NCI-H187 (cell line): ENCODE measurements around the gene FAM3B.
"Not testable (repeated sequence)": the region's sequence is repeated elsewhere in the genome, so short reads cannot be mapped to it uniquely, and the experiment has no call there.

Experiments
- DNase-seq, 2 experiments: peaks; one replicate each; lab custom pipeline; 2025; lab: John Stamatoyannopoulos, UW

FAM3B gene

DNA sequence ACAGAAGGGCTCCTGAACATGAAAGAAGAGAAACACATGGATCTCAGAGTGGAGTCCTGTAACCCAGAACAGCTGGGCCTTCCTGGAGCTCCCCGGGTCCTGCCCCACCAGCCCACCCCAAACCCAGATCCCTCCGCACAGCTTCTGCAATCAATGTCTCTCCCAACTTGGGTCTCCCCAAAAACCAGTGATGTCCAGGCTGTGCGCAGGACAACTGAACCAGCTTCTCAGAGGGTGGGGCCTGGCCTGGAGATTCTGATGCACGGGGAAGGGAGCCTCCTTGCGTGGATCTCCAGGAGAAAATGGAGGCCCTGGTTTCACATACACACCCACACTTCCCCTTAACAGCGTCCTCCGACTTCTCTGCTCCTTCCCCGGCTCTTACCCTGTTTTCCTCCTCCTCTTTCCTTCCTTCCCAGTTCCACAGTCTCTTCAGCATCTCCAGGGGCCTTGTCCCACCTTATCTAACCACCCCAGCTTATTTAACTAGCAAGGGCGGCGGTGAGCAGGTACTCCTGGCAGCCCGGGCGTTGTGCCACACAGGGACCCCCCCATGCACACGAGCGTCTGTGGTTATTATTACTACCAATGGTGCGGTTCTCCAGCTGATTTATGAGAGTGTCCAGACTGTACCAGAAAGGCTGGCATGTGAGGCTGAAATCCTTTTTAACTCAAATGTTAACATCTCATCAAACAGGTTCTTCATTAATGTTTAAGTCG, 34.0 kb downstream of the FAM3B start:
- no peak for DNase-seq

DNA sequence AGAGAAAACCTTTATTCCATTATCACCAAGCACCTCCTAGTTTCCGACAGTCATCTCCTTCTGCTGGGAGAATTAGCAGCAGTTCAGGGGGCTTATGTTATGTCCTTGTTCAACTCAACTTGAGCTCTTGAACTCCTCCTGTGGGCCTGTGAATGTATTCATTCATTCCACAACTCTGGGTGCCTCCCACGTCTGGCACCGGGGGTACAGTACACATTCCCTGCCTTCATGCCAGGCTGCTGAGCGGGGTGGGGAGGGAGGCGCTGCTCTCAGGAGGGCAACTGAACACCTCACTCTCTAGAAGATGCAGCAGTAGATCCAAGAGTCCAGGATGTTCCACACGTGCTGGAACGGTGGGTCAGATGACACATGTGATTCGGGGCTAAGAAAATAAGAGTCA, 40.9 kb downstream of the FAM3B start:
- DNase-seq, result no peak

DNA sequence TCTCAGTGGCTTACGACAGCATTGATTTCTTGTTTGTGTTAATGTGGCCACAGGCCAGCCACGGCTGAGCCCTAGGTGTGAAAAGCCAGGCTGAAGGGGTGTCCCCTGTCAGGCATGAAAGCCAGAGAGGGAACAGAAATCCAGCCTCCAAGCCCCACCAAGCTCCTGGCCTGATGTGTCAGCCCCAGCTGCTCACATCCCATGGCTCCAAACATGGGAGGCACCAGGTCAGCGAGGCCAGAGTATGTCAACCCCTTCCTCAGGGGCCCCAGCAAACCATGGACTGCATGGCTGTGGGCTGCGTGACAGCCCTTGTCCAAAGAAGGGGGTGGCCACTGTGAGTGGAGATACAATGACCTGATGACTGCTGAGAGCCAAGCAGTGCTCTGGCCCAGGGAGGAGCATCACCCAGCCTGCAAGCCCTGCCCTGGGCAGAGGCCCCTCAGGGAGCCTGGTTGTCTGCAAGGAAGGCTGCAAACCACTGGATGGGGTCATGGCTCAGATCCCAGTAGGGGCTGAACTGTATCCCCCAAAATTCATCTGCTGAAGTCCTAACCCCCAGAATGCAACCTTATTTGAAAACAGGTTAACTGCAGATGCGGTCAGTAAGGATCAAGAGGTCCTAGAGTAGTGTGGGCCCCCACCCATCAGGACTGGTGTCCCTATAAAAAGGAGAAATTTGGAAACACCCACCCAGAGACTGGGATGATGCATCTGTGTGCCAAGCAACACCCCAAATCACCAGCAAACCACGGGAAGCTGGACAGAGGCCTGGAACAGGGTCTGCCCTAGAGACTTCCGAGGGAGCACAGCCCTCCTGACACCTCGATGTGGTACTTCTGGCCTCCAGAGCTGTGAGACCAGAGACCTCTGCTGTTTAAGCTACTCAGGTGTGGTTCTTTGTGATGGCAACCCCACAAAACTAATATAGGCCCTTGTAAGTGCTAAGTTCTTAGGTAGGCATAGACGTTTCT, 41.9 kb downstream of the FAM3B start:
- DNase-seq, result no peak

DNA sequence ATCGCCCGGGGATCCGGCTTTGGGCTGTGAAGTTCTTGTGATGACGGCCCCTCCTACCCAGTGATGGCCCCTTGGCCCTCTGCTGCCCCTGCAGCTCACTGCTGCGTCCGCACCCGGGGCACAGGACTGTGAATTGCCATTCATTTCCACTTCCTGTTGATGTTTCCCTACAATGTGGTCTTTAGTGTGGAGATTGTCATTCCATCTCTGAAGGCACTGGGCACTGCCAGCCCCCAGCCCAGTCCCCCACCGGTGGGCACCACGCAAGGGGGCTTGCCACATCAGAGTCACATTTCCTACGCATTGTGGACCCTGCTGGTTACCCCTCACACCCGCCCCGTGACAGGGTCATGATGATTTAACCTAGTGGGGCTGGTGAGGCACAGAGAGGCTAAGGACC, 42.7 kb downstream of the FAM3B start:
- no peak for DNase-seq

DNA sequence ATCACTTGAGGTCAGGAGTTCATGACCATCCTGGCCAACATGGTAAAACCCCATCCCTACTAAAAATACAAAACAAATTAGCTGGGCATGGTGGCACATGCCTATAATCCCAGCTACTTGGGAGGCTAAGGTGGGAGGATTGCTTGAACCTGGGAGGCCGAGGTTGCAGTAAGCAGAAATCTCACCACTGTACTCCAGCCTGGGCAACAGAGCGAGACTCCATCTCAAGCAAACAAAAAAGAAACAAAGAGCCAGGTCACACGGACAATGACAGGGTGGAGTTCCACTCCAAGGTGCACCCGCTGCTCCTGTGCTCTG, 43.1 kb downstream of the FAM3B start:
- not testable (repeated sequence) for DNase-seq

DNA sequence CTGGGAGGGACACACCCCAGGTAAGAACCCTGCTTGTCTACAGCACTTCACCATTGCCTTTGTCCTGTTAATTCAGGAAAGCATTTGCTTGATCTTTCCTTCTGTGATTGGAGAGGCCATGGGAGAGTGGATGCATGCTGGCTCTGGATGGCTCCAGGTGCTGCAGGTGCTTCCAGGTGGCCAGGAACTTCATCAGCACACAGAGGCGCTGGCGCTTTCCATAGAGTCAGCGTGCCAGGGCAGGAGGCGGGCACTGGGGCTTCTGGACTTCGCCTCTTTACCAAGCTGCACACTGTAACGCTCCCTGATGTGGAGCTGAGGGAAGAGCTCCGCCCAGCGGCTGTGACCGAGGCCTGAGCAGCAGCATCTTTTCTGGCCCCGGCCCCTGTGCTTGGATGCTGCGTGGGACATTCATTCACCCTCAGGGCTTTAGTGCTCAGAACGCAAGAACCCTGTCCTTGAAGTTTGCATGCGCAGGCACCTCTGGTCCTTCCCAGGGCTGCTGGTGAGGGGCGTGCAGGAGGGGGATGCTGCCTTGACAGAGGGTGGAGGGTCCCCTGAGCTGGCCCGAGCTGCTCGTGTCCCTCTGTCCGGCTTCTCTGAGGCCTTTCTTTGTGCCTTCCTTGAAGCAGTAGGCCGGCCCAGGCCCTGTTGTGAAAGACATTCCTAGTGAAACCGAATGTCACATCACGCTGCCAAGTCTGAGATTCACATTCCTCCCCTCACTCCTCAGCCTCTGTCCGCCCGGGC, 43.6 kb downstream of the FAM3B start:
- DNase-seq, result peak; percentile 79 to 85

DNA sequence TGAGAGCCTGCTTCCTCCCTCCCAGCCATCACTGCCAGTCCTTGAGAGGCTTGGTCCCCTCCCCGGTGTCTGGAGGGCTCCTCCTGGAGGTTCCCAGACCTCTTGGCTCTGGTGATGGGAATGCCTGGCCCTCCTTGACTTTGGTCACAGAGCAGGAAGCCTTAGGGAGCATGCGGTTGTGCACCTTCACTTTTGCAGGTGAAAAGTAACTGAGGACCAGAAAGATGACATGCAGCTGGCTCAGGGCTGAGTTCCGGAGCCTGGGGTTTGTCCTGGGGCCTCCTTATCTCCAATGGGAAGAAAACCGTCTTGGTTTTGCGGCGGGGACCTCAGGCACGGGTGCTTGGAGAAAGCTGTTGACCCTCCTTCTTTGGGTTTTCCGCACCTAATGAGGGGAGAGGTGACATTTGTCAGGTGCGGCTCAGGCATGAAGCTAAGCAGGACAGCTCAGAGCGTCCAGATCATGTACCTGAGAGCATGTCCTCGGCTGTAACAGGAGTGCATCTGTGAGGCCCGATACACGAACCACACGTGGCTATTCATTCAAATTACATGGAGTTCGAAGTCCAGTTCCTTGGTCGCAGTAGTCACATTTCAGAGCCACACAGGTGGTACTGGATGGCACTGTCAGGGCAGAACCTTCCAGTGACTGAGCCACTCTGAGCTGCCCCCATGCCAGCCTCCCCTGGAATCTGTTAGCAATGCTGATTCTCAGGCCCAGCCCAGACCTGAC, 44.6 kb downstream of the FAM3B start:
- no peak for DNase-seq

DNA sequence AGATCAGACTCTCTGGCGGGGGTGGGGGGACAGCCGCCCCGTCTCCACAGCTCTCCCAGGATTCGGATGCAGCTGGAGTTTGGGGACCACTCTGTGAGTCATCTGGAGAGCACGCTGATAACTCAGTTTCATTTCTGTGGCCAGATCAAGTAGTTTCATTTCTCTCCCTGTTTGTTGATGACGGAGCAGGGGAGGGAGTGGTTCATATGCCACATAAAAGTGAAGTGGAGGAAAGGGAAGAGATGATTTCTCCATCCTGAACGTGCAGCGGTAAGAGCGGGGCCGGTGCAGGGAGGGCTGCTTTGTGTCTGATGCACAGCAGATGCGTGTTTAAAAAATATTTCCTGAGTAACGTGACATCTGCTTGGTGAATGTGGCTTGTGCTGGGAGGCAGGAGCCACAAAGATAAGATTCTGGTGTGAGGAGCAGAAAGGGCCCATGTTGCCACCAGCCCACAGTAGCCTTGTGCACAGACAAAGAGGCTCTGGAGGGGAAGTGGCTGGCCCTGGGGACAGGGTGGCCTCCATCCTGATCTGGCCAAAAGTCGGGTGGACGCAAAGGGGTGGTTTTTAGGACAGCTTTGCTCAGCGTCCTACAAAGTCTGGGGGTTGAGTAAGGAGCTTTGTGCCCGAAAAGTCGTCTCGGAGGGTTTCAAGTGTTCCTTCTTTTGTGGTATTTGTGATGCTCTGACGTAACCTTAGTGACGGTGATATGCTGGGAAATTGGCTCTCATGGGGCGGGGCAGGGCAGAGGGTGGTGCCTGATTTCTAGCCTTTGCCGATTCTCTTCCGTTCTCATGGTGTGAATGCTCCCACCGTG, 45.4 kb downstream of the FAM3B start, which contains the start of gene MX2:
Gene MX2, plus strand, starts transcription at position 242 of the 819 bp plus-strand sequence. CDS start 14,880 bp downstream, outside the sequence.
- peak; percentile 22 to 44 for DNase-seq

DNA sequence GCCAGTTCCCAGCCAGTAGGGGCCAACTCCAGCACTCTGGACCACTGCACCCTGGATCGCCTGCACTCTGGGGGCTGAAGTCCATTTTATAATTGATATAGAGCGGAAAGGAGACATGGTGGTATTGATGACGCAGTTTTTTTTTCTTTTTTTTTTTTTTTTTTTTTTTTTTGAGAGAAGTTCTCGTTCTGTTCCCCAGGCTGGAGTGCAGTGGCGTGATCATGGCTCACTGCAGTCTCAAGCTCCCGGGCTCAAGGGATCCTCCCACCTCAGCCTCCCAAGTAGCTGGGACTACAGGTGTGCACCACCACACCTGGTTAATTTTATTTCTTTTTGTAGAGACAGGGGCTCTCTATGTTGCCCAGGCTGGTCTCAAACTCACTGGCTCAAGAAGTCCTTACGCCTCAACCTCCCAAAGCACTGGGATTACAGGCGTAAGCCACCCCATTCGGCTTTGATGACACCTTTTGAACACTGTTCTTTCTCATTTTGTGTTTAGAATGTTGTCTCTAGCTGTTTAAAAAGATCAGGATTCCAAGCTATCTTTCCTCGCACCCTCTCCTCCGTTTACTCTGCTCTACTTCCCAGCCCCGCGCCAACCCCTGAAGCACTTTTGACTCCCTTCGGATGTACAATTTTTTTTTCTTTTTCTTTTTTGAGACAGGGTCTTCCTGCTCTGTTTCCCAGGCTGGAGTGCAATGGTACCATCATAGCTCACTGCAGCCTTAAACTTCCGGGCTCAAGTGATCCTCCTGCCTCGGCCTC, 46.2 kb downstream of the FAM3B start:
- no peak for DNase-seq

DNA sequence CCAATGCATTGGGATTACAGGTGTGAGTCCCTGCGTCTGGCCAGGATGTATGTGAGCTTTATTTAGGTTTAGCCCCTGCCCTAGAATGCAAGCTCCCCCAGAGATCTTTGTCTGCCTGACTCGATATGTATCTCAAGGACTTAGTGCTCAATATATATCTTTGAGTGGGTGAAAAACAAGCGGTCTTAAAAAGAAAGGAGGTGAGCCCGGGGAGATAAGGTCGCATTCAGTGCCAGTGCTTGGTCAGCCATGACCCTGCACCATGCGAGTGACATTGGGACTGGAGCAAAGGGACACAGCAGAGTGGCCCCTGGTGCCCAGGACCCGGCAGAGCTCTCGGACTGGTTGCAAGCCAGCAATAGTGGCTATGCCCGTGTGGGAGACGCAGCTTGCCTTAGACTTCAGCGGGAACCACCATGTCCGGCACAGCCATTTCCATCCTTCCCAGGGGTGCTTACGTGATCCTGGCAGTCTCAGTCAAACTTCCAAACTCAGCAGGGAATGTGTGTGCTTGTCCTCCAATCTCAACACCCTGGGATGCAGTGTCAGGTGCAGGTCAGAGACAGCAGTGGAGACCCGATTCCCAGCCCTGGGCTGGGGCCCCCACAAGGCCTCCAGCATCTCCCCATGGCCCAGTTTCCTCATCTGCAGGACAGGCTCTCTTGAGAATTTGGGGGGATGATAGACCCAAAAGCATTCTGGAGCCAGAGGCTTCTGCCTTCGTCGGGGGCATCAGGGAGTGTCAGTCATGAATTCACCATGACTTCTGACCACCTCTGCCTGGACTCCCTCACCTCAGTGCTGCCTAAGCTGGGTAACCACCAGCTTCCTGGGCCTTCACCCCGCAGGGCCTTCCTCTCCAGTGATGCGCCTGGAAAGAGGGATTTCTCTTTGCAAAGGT, 47.0 kb downstream of the FAM3B start:
- no peak for DNase-seq

DNA sequence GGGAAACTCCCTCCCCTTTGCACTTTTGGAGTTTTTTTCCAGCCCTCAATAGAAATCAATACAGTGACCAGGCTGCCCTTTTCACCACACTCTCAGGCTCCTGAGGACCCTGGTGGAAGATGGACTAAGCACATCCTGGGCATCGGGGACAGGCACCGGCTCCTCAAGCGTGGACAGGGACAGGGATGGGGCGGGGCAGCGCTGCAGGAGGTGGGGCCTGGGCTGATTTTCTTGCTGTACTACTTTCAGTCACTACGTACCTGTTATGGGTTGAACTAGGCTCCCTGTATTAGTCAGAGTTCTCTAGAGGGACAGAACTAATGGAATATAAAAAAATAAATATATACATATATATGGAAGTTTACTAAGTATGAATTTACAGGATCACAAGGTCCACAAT, 47.7 kb downstream of the FAM3B start:
- no peak for DNase-seq

DNA sequence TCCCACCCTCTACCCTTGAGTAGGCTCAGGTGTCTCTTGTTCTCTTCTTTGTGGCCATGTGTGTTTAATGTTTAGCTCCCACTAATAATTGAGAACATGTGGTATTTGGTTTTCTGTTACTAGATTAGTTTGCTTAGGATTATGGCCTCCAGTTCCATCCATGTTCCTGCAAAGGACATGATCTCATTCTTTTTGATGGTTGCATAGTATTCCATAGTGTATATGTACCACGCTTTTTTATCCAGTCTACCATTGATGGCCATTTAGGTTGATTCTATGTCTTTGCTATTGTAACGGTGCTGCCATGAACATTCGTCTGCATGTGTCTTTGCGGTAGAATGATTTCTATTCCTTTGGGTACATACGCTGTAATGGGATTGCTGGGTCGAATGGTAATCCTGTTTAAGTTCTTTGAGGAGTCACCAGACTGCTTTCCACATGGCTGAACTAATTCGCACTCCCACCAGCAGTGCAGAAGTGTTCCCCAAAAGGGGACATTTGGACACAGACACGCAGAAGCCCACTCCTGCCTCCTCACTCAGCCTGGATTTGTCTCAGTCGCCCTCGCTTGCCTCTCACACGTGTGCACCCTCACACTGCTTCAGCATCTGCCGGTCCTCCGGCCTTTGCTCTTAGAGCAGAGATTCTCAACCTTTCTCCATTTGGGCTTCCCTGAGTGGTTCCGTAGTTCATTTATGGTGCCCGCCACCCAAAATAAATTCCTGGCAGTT, 48.9 kb downstream of the FAM3B start:
- no peak for DNase-seq

DNA sequence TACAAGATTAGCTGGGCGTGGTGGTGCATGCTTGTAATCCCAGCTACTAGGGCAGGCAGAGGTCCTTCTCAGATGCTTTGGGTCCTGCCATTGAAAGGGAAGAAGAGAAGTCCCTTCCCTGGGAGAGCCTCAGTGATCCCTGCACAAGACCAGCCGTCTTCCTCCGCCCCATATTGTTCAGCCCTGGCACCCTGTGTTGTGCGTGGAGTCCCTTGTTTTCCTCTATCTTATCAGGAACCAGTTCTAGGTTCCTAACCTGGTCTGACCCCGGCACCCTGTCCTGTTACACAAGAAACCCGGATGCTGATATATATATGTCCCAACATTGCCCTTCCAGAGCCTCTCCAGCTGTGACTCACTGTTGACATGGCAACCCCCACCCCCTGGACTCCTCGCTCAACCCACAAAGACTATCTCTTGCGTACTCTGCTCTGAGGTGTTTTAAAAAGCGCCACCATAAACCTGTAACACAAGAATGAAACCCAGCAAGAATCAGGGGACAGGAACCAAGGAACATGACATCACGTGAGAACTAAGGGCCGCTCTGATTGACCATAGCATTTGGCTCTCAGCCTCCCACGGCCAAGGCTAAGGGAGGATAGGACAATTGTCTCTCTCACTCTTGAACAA, 50.0 kb downstream of the FAM3B start:
- no peak for DNase-seq

DNA sequence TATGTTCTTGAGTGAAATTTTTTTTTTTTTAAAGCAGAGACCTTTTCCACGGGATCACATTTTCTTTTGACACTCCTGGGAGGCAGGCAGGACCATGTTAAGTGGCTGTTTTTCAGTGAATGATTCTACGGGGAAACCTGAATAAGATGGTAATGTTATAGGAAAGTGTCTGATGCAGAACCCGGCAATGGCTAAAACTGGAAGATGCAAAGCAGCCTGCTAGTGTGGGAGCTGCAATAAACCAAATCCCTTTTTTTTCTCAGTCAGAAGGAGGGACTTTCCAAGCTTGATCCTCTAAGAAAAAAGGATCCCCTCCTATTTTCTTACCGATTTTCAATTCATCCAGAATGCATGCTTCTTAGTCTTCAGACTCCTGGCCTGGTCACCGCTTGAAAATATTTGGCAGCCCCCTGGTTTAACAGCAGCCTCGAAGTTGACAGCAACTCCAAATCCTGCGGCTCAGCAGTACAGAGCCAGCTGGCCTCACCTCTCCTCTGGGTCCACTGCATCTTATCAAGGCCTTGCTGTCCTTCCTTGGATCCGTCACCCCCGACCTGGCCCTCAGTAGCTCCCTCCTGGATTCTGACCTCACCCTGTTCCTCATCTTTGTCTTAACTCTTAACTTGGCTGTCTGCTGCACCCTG, 50.8 kb downstream of the FAM3B start:
- DNase-seq, result no peak

DNA sequence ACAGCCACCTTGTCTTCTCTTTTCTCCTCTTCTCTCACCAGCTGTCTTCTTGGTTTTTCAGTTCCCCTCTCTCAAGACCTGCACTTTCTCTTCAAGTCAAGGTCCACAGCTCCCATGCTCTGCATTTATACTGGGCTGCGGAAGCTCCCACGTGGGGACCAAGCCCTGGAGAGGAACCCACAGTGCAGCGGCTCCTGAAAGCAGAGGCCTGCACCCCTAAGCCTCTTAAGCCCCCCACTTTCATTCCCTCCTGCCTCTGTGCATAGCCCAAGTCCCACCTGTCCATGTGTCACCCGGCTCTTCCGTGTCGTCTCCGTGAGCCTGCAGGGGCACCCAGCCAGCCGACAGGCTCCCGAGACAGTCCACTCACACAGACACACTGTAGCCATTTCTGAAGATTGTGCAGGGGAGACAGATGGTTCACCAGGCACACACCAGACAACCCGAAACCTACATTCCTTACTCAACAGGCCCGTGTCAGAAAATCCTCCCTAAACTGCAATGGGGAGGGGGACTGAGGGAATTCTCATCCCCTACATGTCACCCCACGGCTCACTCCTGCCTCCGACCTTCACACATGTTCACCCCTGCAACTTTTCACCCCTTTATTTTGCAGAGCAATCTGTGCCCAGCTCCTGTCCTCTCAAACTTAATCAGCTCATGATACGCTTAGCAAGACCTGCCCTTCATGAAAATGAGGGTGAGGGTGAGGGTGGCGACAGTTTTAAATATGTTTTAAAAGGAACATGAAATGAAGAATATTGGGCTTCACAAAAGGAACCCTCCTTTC, 51.5 kb downstream of the FAM3B start:
- DNase-seq, result no peak

DNA sequence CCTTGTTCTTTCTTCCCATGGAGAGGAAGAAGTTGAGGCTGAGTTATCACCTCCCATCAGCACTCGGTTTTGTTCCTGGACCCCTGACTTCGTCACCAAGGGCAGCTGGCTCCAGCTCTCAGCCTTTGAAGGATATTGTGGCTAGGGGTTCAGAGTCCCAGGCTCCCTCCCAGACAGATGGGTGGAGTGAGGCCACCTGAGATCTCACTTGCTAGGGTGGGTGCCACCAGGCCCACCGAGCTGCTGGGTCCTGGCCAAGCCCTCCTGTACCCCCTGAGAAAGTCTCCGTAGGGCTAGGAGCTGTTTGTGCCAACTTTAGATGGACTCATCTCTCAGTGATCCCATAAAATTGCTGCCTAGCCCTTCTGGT, 52.1 kb downstream of the FAM3B start:
- DNase-seq, result no peak
